ENCODE measurements around the gene POU4F3.

POU4F3 gene

GRCh38 chr5:146313027-146313426, 25.6 kb upstream of the POU4F3 start:
- no peak overlapping the region for H2BK15ac ChIP-seq (ENCODE audit: low read length)
- H2BK120ac ChIP-seq (ENCODE audit: low read depth, low read length): no peak overlapping the region
- H4K8ac ChIP-seq (ENCODE audit: low read depth, low read length): no peak overlapping the region
- WGBS, 2 donors (ENCODE audit: extremely low coverage in 2 of 2, insufficient read length in 2 of 2, insufficient replicate concordance in 1 of 2): no CpG with 5 or more reads among the region's 7 CpGs
- no peak overlapping the region for H3K4me3 ChIP-seq (ENCODE audit: low read length in 2 of 2)
- no peaks in the 10 kb centered on the region for H3K4me1 ChIP-seq (ENCODE audit: control insufficient read depth in 2 of 2, insufficient read depth in 1 of 2, low read depth in 1 of 2, low read length in 2 of 2)
- no peak overlapping the region for H3K4me2 ChIP-seq (ENCODE audit: insufficient read depth, low read length, poor library complexity, severe bottlenecking)
- no peak overlapping the region for H3K9ac ChIP-seq (ENCODE audit: low read depth, low read length, poor library complexity)
- H3K36me3 ChIP-seq (replicated peaks in 1 of 2; ENCODE audit: control insufficient read depth in 2 of 2, insufficient read depth in 2 of 2, low read length in 2 of 2): no peaks in the 10 kb centered on the region
- no peak overlapping the region for H2BK12ac ChIP-seq (ENCODE audit: low read length)
- no peak overlapping the region for H2AK5ac ChIP-seq (ENCODE audit: low read depth, low read length)
- no peak overlapping the region for H2AFZ ChIP-seq (ENCODE audit: low read length)
- H3K18ac ChIP-seq (ENCODE audit: low read length): no peak overlapping the region
- no peak overlapping the region for H2BK5ac ChIP-seq (ENCODE audit: low read length)
- no peak for DNase-seq (ENCODE audit: low spot score)
- H3K14ac ChIP-seq (ENCODE audit: low read length): no peak overlapping the region
- peaks cover 0 to 14% (median 2%) of the 10 kb centered on the region in 3 experiments for H3K27me3 ChIP-seq (ENCODE audit: control insufficient read depth in 3 of 3, insufficient read depth in 3 of 3, low read depth in 1 of 3, low read length in 3 of 3)
- H3K4ac ChIP-seq (ENCODE audit: low read length): no peak overlapping the region
- H3K27ac ChIP-seq (replicated peaks; ENCODE audit: low read length): no peak overlapping the region
- H4K91ac ChIP-seq (ENCODE audit: low read depth, low read length, poor library complexity): no peak overlapping the region
- no peaks in the 10 kb centered on the region for H3K9me3 ChIP-seq (replicated peaks in 1 of 2; ENCODE audit: control insufficient read depth in 2 of 2, insufficient read depth in 1 of 2, low read depth in 1 of 2, low read length in 2 of 2)
- H3K23ac ChIP-seq (ENCODE audit: low read depth, low read length, poor library complexity): no peak overlapping the region
- no peaks in the 10 kb centered on the region for H3K79me1 ChIP-seq (ENCODE audit: low read depth, low read length)

DNA sequence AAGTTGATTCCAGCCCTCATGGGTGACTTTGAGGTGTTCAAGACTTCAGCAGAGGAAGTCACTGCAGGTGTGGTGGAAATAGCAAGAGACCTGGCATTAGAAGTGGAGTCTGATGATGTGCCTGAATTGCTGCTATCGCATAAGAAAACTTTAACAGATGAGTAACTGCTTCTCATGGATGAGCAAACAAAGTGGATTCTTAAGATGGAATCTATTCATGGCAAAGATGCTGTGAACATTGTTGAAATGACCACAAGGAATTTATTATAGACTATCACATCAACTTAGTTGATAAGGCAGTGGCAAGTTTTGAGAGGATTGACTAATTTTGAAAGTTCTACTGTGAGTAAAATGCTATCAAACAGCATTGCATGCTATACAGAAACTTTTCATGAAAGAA, 17.1 kb upstream of the POU4F3 start:
- H3K18ac ChIP-seq (ENCODE audit: low read length): no peak overlapping the region
- H3K79me1 ChIP-seq (ENCODE audit: low read depth, low read length): no peaks in the 10 kb centered on the region
- no peak overlapping the region for H2AFZ ChIP-seq (ENCODE audit: low read length)
- H2BK12ac ChIP-seq (ENCODE audit: low read length): no peak overlapping the region
- no peak overlapping the region for H2BK15ac ChIP-seq (ENCODE audit: low read length)
- H3K4me3 ChIP-seq (ENCODE audit: low read length in 2 of 2): no peak overlapping the region
- no peak overlapping the region for H3K4ac ChIP-seq (ENCODE audit: low read length)
- no peak overlapping the region for H2AK5ac ChIP-seq (ENCODE audit: low read depth, low read length)
- H2BK5ac ChIP-seq (ENCODE audit: low read length): no peak overlapping the region
- DNase-seq (ENCODE audit: low spot score): no peak
- no peak overlapping the region for H4K8ac ChIP-seq (ENCODE audit: low read depth, low read length)
- H3K4me2 ChIP-seq (ENCODE audit: insufficient read depth, low read length, poor library complexity, severe bottlenecking): no peak overlapping the region
- no peaks in the 10 kb centered on the region for H3K9me3 ChIP-seq (replicated peaks in 1 of 2; ENCODE audit: control insufficient read depth in 2 of 2, insufficient read depth in 1 of 2, low read depth in 1 of 2, low read length in 2 of 2)
- H3K36me3 ChIP-seq (replicated peaks in 1 of 2; ENCODE audit: control insufficient read depth in 2 of 2, insufficient read depth in 2 of 2, low read length in 2 of 2): no peaks in the 10 kb centered on the region
- H3K4me1 ChIP-seq (ENCODE audit: control insufficient read depth in 2 of 2, insufficient read depth in 1 of 2, low read depth in 1 of 2, low read length in 2 of 2): no peaks in the 10 kb centered on the region
- no peak overlapping the region for H4K91ac ChIP-seq (ENCODE audit: low read depth, low read length, poor library complexity)
- no peak overlapping the region for H2BK120ac ChIP-seq (ENCODE audit: low read depth, low read length)
- H3K9ac ChIP-seq (ENCODE audit: low read depth, low read length, poor library complexity): no peak overlapping the region
- WGBS, 2 donors (ENCODE audit: extremely low coverage in 2 of 2, insufficient read length in 2 of 2, insufficient replicate concordance in 1 of 2): no CpG with 5 or more reads among the region's 1 CpG
- no peak overlapping the region for H3K23ac ChIP-seq (ENCODE audit: low read depth, low read length, poor library complexity)
- no peak overlapping the region for H3K27ac ChIP-seq (replicated peaks; ENCODE audit: low read length)
- H3K14ac ChIP-seq (ENCODE audit: low read length): no peak overlapping the region
- H3K27me3 ChIP-seq (ENCODE audit: control insufficient read depth in 3 of 3, insufficient read depth in 3 of 3, low read depth in 1 of 3, low read length in 3 of 3): peaks cover 0 to 13% (median 0%) of the 10 kb centered on the region in 3 experiments

DNA sequence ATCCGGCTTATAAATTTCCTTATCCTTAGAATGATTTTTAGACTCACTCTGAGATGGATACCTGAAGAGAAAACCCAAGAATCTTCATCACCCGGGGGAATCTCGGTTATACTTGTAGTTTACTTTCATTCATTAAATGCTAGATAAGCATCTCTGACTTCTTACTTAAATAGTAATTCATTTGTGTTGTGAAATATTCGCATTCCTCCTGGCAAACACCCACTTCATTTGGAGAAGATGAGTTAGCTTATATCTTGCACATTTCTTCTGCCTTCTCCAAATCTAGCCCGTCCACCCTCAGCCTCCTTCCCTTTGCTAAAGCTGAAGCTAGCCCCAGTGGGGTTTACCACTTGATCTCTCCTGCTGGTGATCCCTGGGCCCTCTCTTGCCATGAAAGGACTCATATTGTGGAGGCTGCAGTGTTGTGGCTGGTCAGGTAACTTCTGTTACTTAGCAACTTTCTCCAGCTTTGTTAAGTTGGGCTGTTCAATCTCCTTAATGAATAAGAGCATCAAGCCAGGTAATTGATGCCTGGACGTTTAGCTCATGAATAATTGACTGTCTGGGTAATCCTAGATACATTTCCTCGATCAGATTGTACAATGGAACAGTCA, 11.3 kb upstream of the POU4F3 start:
- Histone ChIP-seq H3K27ac (replicated peaks; ENCODE audit: low read length) (no peak overlapping the region), H3K4me1 (ENCODE audit: control insufficient read depth in 2 of 2, insufficient read depth in 1 of 2, low read depth in 1 of 2, low read length in 2 of 2) (peaks cover 0 to 9% of the 10 kb centered on the region in 2 donors), H3K23ac (ENCODE audit: low read depth, low read length, poor library complexity) (no peak overlapping the region), H3K18ac (ENCODE audit: low read length) (no peak overlapping the region), H3K27me3 (ENCODE audit: control insufficient read depth in 3 of 3, insufficient read depth in 3 of 3, low read depth in 1 of 3, low read length in 3 of 3) (peaks cover 0 to 32% (median 1%) of the 10 kb centered on the region in 3 experiments), H2AFZ (ENCODE audit: low read length) (no peak overlapping the region), H3K14ac (ENCODE audit: low read length) (no peak overlapping the region), H4K91ac (ENCODE audit: low read depth, low read length, poor library complexity) (no peak overlapping the region), H3K4me3 (ENCODE audit: low read length in 2 of 2) (no peak overlapping the region), H2BK15ac (ENCODE audit: low read length) (no peak overlapping the region), H2AK5ac (ENCODE audit: low read depth, low read length) (no peak overlapping the region), H3K36me3 (replicated peaks in 1 of 2; ENCODE audit: control insufficient read depth in 2 of 2, insufficient read depth in 2 of 2, low read length in 2 of 2) (no peaks in the 10 kb centered on the region), H3K9ac (ENCODE audit: low read depth, low read length, poor library complexity) (no peak overlapping the region), H4K8ac (ENCODE audit: low read depth, low read length) (no peak overlapping the region), H2BK5ac (ENCODE audit: low read length) (no peak overlapping the region), H3K4me2 (ENCODE audit: insufficient read depth, low read length, poor library complexity, severe bottlenecking) (no peak overlapping the region), H3K4ac (ENCODE audit: low read length) (no peak overlapping the region), H2BK120ac (ENCODE audit: low read depth, low read length) (no peak overlapping the region), H3K9me3 (replicated peaks in 1 of 2; ENCODE audit: control insufficient read depth in 2 of 2, insufficient read depth in 1 of 2, low read depth in 1 of 2, low read length in 2 of 2) (no peaks in the 10 kb centered on the region), H3K79me1 (ENCODE audit: low read depth, low read length) (no peaks in the 10 kb centered on the region), H2BK12ac (ENCODE audit: low read length) (no peak overlapping the region)
- no peak for DNase-seq (ENCODE audit: low spot score)
- WGBS, 2 donors (ENCODE audit: extremely low coverage in 2 of 2, insufficient read length in 2 of 2, insufficient replicate concordance in 1 of 2): no CpG with 5 or more reads among the region's 7 CpGs

GRCh38 chr5:146327989-146328388, 10.7 kb upstream of the POU4F3 start:
- Histone ChIP-seq H2BK5ac (ENCODE audit: low read length) (no peak overlapping the region), H3K9me3 (replicated peaks in 1 of 2; ENCODE audit: control insufficient read depth in 2 of 2, insufficient read depth in 1 of 2, low read depth in 1 of 2, low read length in 2 of 2) (no peaks in the 10 kb centered on the region), H3K27ac (replicated peaks; ENCODE audit: low read length) (no peak overlapping the region), H3K14ac (ENCODE audit: low read length) (no peak overlapping the region), H2BK15ac (ENCODE audit: low read length) (no peak overlapping the region), H2AFZ (ENCODE audit: low read length) (no peak overlapping the region), H3K4me1 (ENCODE audit: control insufficient read depth in 2 of 2, insufficient read depth in 1 of 2, low read depth in 1 of 2, low read length in 2 of 2) (peaks cover 0 to 9% of the 10 kb centered on the region in 2 donors), H3K4me2 (ENCODE audit: insufficient read depth, low read length, poor library complexity, severe bottlenecking) (no peak overlapping the region), H2BK12ac (ENCODE audit: low read length) (no peak overlapping the region), H3K18ac (ENCODE audit: low read length) (no peak overlapping the region), H3K4ac (ENCODE audit: low read length) (no peak overlapping the region), H2AK5ac (ENCODE audit: low read depth, low read length) (no peak overlapping the region), H4K91ac (ENCODE audit: low read depth, low read length, poor library complexity) (no peak overlapping the region), H3K36me3 (replicated peaks in 1 of 2; ENCODE audit: control insufficient read depth in 2 of 2, insufficient read depth in 2 of 2, low read length in 2 of 2) (no peaks in the 10 kb centered on the region), H3K4me3 (ENCODE audit: low read length in 2 of 2) (no peak overlapping the region), H3K9ac (ENCODE audit: low read depth, low read length, poor library complexity) (no peak overlapping the region), H3K27me3 (ENCODE audit: control insufficient read depth in 3 of 3, insufficient read depth in 3 of 3, low read depth in 1 of 3, low read length in 3 of 3) (peaks cover 0 to 36% (median 7%) of the 10 kb centered on the region in 3 experiments), H3K79me1 (ENCODE audit: low read depth, low read length) (no peaks in the 10 kb centered on the region), H4K8ac (ENCODE audit: low read depth, low read length) (no peak overlapping the region), H3K23ac (ENCODE audit: low read depth, low read length, poor library complexity) (no peak overlapping the region), H2BK120ac (ENCODE audit: low read depth, low read length) (no peak overlapping the region)
- WGBS, 2 donors (ENCODE audit: extremely low coverage in 2 of 2, insufficient read length in 2 of 2, insufficient replicate concordance in 1 of 2): no CpG with 5 or more reads among the region's 1 CpG
- no peak for DNase-seq (ENCODE audit: low spot score)
